Activated T-helper 2 cell treated with anti-CD3 and anti-CD28 coated beads, Interferon-gamma antibody, Interleukin-2, Interleukin-4, amounts not matched to agents 10 μg/mL and 5 μg/mL and 100 μg/mL, durations not matched to agents 14 hours and 24 hours and 36 hours (primary cell): Measurements from ENCODE around the gene WBP2NL. TPM values are rescaled to one million over a fixed set of nuclear protein-coding genes. Genes with fewer than 3 reads are reported as not detected.
"Not testable (repeated sequence)": the region's sequence is repeated elsewhere in the genome, so short reads cannot be mapped to it uniquely, and the experiment has no call there.

Experiments
- DNase-seq: peaks from one replicate; pipeline ENCODE4 v3.0.0; 2021; ENCODE audit warnings: low spot score
- H3K27ac Mint-ChIP-seq: one replicate; pipeline ENCODE4 v1.8.0; 2021; ENCODE audit warnings: mixed read lengths
- H3K27me3 Mint-ChIP-seq: one replicate; pipeline ENCODE4 v1.8.0; 2021; ENCODE audit warnings: low read depth, mixed read lengths
- H3K36me3 Mint-ChIP-seq: one replicate; pipeline ENCODE4 v1.8.0; 2021; ENCODE audit warnings: low read depth, mixed read lengths
- H3K4me1 Mint-ChIP-seq: one replicate; pipeline ENCODE4 v1.8.0; 2021; ENCODE audit warnings: low read depth, mixed read lengths
- H3K4me3 Mint-ChIP-seq: one replicate; pipeline ENCODE4 v1.8.0; 2021; ENCODE audit warnings: low read depth, mild to moderate bottlenecking, moderate library complexity, mixed read lengths
- H3K9me3 Mint-ChIP-seq: one replicate; pipeline ENCODE4 v1.8.0; 2021; ENCODE audit warnings: mixed read lengths
- intact Hi-C: fragments of 100-400 bp; cut with micrococcal nuclease; formaldehyde crosslinking; loops from one replicate; pipeline ENCODE4 v1.15.1; 2023
- total RNA-seq: library from RNA; stranded (reverse); gene quantifications from 2 replicates; pipeline ENCODE4 v1.2.3, GENCODE V29; 2022

The WBP2NL gene
- total RNA-seq, 1 donor from 2014 or later = 1.3 TPM

DNA sequence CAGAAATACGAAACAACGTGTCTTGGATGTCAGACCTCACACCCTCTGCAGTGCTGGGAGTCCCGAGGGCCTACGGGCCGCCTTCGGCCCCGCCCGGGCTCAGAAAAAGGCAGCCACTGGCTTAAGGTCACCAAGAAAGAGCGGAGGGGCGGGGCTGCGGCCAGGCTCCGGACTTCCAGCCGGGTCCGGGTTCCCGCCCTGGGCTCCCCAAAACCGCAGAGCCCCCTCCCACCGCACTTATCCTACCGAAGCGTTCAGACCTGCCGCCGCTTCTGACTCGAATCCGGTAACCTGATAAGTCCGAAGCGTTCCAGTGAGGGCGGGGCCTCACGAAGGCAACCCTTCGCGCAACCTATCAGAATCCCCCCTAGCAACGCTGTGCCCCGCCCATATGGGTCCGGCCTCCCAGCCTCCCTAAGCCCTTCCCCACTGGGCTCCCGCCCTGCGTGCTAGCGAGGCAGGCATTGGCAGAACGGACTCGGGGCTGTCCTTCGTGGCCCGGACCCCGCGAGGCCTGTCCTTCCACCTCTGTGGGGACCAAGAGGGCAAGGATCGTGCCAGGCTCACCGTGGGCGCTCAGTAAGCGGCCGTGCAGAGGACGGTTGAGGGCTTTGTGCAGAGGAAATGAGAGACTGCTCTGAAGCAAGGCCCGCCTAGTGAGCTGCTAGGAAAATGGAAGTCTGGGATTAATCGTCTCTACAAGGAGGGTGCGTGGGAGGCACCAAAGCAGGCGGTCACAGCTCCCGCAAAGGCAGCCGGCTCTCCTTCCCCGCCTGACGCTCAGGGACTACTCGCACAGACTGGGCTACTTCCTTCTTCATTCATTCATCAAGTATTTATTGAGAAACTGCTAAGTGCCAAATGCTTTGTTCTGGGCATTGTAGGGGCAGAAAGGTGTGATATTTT is 72.2 kb downstream of the WBP2NL start, which contains the start of gene NAGA:
Gene NAGA, minus strand, starts transcription at position 296 of the 906 bp plus-strand sequence. CDS start 515 bp downstream, outside the sequence.
- peak; percentile 93 for DNase-seq
- peak within 1 kb of the TSS; percentile 83 for H3K4me3 Mint-ChIP-seq
- peaks cover 20% of the 10 kb centered on the region for H3K36me3 Mint-ChIP-seq
- intact Hi-C loops = loop anchor here (1.0 to 10.0 kb wide), 7 partner anchors 10 to 372 kb away; partner anchors contain the start of genes CENPM, SREBF2 and WBP2NL
- no peaks in the 10 kb centered on the region for H3K9me3 Mint-ChIP-seq
- H3K27ac Mint-ChIP-seq = peak within 1 kb of the TSS; percentile 90
- H3K4me1 Mint-ChIP-seq = peaks cover 25% of the 10 kb centered on the region
- no peaks in the 10 kb centered on the region for H3K27me3 Mint-ChIP-seq

- H3K27me3 Mint-ChIP-seq = not testable (repeated sequence)
Observed at GRCh38 chr22:42071508-42071907, 72.9 kb downstream of the WBP2NL start.

DNA sequence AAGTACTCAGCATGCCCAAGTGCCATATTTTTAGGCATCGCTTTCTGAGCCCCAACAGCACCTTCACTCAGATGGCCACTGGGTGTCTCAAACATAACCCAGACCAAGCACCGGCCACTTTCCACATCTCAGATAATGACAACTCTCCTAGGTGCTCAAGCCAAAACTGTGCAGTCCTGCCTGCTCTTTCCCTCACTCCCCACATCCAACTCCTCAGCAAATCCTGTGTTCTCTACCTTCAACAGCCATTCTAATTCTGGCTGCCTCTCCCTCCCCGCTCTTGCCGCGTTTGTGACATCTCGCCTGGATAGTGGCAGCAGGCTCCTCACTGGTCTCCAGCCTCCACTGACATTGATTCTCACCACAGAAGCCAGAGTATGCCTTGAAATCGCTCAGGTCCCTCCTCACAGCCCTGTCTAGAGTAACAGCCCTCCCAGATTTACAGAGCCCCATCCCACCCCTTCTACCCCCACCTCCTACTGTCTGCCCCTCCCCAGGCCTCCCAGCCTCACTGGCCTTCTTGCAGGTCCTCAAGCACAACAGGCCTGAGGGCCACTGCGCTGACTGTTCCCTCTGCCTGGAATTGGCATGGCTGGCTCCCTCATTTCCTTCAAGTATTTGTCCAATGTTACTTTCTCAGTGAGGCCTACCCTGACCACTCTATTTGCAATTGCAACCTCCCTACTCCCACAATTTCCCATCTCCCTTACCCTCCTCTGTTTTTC is 74.2 kb downstream of the WBP2NL start:
- Mint-ChIP-seq H3K36me3 (peaks cover 10% of the 10 kb centered on the region), H3K4me1 (peaks cover 27% of the 10 kb centered on the region), H3K9me3 (no peaks in the 10 kb centered on the region), H3K27me3 (no peaks in the 10 kb centered on the region), H3K27ac (peak overlapping the region; percentile 60), H3K4me3 (peak overlapping the region; percentile 75)
- no peak for DNase-seq
- intact Hi-C loops = loop anchor here (5.0 to 10.0 kb wide), 5 partner anchors 75 to 370 kb away; partner anchors contain the start of genes CENPM, SREBF2 and WBP2NL

More at GRCh38 chr22:42071508-42071907, 72.9 kb downstream of the WBP2NL start:
- H3K27ac Mint-ChIP-seq = peak overlapping the region; percentile 90
- H3K4me3 Mint-ChIP-seq = peak overlapping the region; percentile 83
- not testable (repeated sequence) for DNase-seq, H3K9me3 Mint-ChIP-seq
- peaks cover 19% of the 10 kb centered on the region for H3K36me3 Mint-ChIP-seq
- intact Hi-C loops = loop anchor here (5.0 to 10.0 kb wide), 5 partner anchors 74 to 371 kb away; partner anchors contain the start of genes CENPM, SREBF2 and WBP2NL
- peaks cover 27% of the 10 kb centered on the region for H3K4me1 Mint-ChIP-seq

DNA sequence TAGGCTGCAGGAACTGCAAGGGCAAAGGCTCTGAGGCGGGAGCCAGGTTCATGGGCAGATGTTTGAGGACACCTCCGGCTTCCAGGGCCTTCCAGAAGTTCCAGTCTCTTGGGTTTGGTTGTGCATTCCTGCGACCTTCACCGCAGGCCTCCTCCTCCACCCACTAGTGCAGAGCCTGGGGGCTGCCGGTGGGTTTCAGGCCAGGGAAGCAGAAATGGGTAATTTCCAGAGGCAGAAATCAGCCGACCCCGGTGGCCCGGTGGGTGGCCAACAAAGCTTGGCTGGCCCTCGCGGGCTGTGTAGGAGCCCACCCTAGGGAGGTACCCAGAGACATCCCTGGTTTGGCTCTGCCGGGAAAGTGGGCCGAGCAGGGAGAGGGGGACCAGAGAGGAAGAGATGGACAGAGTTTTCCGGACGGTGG is 75.0 kb downstream of the WBP2NL start:
- H3K4me3 Mint-ChIP-seq = peak overlapping the region; percentile 75
- intact Hi-C loops = loop anchor here (5.0 to 10.0 kb wide), 5 partner anchors 76 to 369 kb away; partner anchors contain the start of genes CENPM, SREBF2 and WBP2NL
- H3K9me3 Mint-ChIP-seq = no peaks in the 10 kb centered on the region
- peaks cover 4% of the 10 kb centered on the region for H3K36me3 Mint-ChIP-seq
- peak overlapping the region; percentile 60 for H3K27ac Mint-ChIP-seq
- H3K4me1 Mint-ChIP-seq = peaks cover 25% of the 10 kb centered on the region
- DNase-seq = no peak
- no peaks in the 10 kb centered on the region for H3K27me3 Mint-ChIP-seq

DNA sequence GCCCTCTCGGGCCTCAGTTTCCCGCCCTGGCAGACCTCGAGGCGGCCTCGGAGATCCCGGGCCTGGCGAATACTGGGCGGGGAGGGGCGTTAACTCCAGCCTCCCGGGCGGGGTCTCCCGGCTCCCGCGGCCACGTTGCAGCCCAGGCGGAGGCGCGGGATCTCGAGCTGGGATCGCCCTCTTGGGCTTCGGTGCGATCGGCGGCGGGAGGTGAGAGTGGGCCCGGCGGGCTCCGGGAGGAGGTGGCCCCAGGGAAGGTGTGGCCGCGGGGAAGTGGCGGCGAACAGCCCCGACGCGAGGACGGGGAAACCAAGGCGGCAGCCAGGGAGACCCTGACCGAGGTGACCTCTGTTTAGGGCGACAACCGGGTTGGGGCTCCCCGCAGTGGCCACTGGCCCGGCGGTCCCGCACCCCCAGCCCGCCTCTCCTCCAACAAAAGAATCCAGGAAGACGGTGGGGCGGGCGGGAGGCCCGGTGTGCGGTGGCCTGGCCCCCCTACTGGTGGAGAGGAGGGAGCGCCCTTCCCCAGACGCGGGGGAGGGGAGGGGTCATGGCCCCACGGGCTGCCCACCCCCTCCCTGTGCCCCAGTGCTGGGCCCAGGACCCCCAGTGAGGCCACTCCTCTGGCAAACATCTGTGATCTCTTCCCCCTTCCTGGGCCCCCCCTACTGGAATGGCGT is 75.7 kb downstream of the WBP2NL start, which contains the start of gene PHETA2:
Gene PHETA2, plus strand, starts transcription at position 117 of the 680 bp plus-strand sequence. CDS start 3,046 bp downstream, outside the sequence.
- intact Hi-C loops = loop anchor here (5.0 to 10.0 kb wide), 5 partner anchors 77 to 368 kb away; partner anchors contain the start of genes CENPM, SREBF2 and WBP2NL
- Mint-ChIP-seq H3K27me3 (no peaks in the 10 kb centered on the region), H3K9me3 (no peaks in the 10 kb centered on the region), H3K27ac (peak within 1 kb of the TSS; percentile 76), H3K4me1 (peaks cover 28% of the 10 kb centered on the region), H3K4me3 (peak within 1 kb of the TSS; percentile 75), H3K36me3 (peaks cover 4% of the 10 kb centered on the region)
- DNase-seq = peak; percentile 52

- Mint-ChIP-seq H3K36me3 (peaks cover 6% of the 10 kb centered on the region), H3K27ac (peak overlapping the region; percentile 76), H3K4me3 (peak overlapping the region; percentile 63), H3K9me3 (no peaks in the 10 kb centered on the region), H3K4me1 (peaks cover 28% of the 10 kb centered on the region), H3K27me3 (no peaks in the 10 kb centered on the region)
- intact Hi-C loops = loop anchor here (5.0 to 10.0 kb wide), 5 partner anchors 78 to 367 kb away; partner anchors contain the start of genes CENPM, SREBF2 and WBP2NL
- DNase-seq = no peak
Observed at GRCh38 chr22:42074846-42075676, 76.5 kb downstream of the WBP2NL start.

- Mint-ChIP-seq H3K36me3 (peaks cover 11% of the 10 kb centered on the region), H3K4me1 (peaks cover 25% of the 10 kb centered on the region), H3K27ac (no peak overlapping the region), H3K4me3 (no peak overlapping the region), H3K27me3 (no peaks in the 10 kb centered on the region), H3K9me3 (no peaks in the 10 kb centered on the region)
- no peak for DNase-seq
- intact Hi-C loops = loop anchor here (10.0 kb wide), 1 partner anchor 242 kb away; the partner anchor contains the start of gene SREBF2
Observed at GRCh38 chr22:42076764-42077485, 78.3 kb downstream of the WBP2NL start.

DNA sequence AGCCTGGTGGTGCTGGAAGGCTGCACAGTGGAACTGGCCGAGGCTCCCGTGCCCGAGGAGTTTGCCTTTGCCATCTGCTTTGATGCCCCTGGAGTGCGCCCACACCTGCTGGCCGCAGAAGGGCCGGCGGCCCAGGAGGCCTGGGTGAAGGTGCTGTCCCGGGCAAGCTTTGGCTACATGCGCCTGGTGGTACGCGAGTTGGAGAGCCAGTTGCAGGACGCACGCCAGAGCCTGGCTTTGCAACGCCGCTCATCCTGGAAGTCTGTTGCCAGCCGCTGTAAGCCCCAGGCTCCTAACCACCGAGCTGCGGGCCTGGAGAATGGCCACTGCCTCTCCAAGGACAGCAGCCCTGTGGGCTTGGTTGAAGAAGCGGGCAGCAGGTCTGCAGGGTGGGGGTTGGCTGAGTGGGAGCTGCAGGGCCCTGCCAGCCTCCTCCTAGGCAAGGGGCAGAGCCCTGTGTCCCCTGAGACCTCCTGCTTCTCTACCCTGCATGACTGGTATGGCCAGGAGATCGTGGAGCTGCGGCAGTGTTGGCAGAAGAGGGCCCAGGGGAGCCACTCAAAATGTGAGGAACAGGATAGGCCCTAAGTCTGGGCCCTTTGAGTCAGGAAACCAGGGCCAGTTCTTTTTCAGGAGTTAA is 79.0 kb downstream of the WBP2NL start:
- H3K36me3 Mint-ChIP-seq = peaks cover 18% of the 10 kb centered on the region
- no peak overlapping the region for H3K27ac Mint-ChIP-seq
- peaks cover 29% of the 10 kb centered on the region for H3K4me1 Mint-ChIP-seq
- peak overlapping the region; percentile 26 for H3K4me3 Mint-ChIP-seq
- intact Hi-C loops = loop anchor here (10.0 kb wide), 1 partner anchor 243 kb away; the partner anchor contains the start of gene SREBF2
- H3K9me3 Mint-ChIP-seq = no peaks in the 10 kb centered on the region
- no peaks in the 10 kb centered on the region for H3K27me3 Mint-ChIP-seq
- DNase-seq = no peak
